NAMALWA (cell line): ENCODE data around the gene ADORA2A.
A peak's percentile ranks its signal among the peaks of the same experiment; 100 is the strongest.

Experiments
- DNase-seq: peaks from one replicate; pipeline ENCODE4 v3.0.0-alpha.2; 2015; ENCODE audit warnings: low spot score

The ADORA2A gene

GRCh38 chr22:24418786-24419474 is 8.5 kb upstream of the ADORA2A start:
- DNase-seq: no peak

- no peak for DNase-seq
Measured at GRCh38 chr22:24419475-24419850, 7.9 kb upstream of the ADORA2A start.

GRCh38 chr22:24420072-24420976 is 7.1 kb upstream of the ADORA2A start:
- DNase-seq: no peak

GRCh38 chr22:24420977-24421343 is 6.4 kb upstream of the ADORA2A start:
- DNase-seq: no peak

- DNase-seq: peak; percentile 70
Measured at GRCh38 chr22:24421428-24421931, 5.9 kb upstream of the ADORA2A start.

- DNase-seq: no peak
Measured at GRCh38 chr22:24422102-24422665, 5.2 kb upstream of the ADORA2A start.

GRCh38 chr22:24423519-24424000 is 3.8 kb upstream of the ADORA2A start:
- DNase-seq: peak; percentile 63

GRCh38 chr22:24424001-24424900 is 3.1 kb upstream of the ADORA2A start:
- peak; percentile 49 for DNase-seq

GRCh38 chr22:24424901-24425775 is 2.3 kb upstream of the ADORA2A start:
- DNase-seq: no peak

GRCh38 chr22:24426436-24426835 is 963 bp upstream of the ADORA2A start:
- DNase-seq: no peak

GRCh38 chr22:24426851-24427499 is 424 bp upstream of the ADORA2A start:
- DNase-seq: peak; percentile 69

GRCh38 chr22:24428751-24429410 is 1.5 kb downstream of the ADORA2A start:
- DNase-seq: peak; percentile 62

GRCh38 chr22:24429411-24430365 is 2.3 kb downstream of the ADORA2A start:
- peak; percentile 73 for DNase-seq

GRCh38 chr22:24430431-24431308 is 3.3 kb downstream of the ADORA2A start:
- DNase-seq: no peak

GRCh38 chr22:24431309-24432034 is 4.1 kb downstream of the ADORA2A start:
- peak; percentile 26 for DNase-seq

- peak; percentile 54 for DNase-seq
Measured at GRCh38 chr22:24432059-24432853, 4.9 kb downstream of the ADORA2A start.
